ENCODE data around the gene GRAMD2B.

GRCh38 chr5:126486332-126486731 is 63.1 kb downstream of the GRAMD2B start:
- TF ChIP-seq EZH2 (IDR thresholded peaks at IDR 0.05; ENCODE audit: insufficient read depth, poor library complexity, severe bottlenecking): no peak
- TF ChIP-seq EZH2phosphoT487 (IDR thresholded peaks at IDR 0.05; ENCODE audit: insufficient read depth, low read depth): no peak

Data from GM23248 (cell line).